ENCODE measurements around the gene TRIM67.
"Not testable (repeated sequence)": the region's sequence is repeated elsewhere in the genome, so short reads cannot be mapped to it uniquely, and the experiment has no call there.

Gene TRIM67

DNA sequence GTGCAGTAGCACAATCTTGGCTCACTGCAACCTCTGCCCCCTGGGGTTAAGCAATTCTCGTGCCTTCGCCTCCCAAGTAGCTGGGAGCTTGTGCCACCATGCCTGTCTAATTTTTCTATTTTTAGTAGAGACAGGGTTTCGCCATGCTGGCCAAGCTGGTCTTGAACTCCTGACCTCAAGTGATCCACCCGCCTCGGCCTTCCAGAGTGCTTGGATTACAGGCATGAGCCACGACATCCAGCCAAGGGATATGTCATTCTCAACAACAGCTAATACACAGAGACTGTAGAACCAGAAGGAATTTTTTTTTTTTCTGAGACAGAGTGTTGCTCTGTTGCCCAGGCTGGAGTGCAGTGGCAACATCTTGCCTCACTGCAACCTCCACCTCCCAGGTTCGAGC, 3.7 kb upstream of the TRIM67 start:
- not testable (repeated sequence) for DNase-seq (ENCODE audit: low read depth)

DNA sequence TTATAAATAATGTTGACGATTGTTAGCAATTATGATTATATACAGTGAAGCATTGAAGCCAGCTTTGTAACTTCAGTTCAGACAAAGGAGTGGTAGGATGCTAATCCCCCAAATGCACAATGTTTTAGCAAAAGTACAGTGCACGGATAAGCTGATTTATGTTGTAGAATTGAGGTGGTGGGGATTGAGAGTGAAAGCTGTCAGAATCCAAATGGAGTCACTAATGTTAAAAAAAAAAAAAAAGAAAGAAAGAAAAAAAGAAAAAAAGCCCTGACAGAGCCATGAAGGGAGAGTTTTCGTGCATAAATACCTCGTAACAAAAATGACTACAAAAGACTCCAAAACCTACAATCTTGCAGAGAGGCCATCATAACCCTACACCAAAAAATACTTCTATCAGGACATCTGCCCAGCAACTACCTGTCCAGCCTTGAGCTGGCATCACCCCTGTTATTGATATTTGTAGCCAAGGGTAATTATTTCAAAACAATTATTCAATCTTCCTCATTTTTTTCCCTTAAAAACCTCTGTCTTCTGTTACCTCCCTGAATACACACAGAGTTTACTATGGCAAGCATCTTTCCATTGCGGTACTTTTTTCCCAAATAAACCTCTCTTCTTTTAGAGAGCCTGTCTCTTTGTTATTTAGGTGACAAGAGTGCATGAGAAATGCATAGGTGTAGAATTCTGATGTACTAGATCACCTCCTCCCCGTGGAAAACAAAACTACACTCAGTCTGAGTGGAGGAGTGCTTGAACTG, 2.5 kb upstream of the TRIM67 start:
- no peak for DNase-seq (ENCODE audit: low read depth)

DNA sequence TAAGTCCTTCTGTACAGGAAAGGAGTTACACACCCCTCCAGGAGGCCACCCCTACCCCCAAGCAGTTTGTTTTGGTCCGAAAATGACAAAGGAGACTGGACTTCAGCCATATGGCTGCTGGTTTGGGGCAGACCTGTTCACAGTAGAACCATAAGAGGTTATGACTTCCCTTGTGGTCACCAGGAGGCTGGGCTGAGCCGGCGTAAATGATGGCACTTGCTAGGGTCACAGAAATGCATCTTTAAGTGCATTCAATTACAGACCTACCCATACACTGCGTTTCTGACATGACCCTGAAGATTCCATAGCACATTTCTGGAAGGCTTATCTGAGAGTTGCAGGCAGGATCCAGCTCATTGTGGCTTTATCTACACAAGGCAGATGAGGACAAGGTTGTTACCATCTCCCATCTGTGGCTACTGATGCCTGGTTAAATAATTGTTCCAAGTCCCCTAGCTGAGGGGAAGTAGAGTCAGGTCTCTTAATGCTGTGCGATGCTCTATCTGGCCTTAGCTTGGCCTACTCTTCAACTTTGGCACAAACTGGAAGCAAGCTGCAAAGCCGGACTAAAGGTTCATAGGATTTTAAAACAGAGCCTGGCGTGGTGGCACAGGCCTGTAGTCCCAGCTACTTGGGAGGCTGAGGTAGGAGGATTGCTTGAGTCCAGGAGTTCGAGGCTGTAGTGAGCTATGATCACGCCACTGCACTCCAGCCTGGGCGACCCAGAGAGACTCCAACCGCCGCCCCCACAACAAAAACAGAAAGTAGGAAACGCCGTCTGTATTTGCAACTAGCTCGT, 1.7 kb upstream of the TRIM67 start:
- DNase-seq (ENCODE audit: low read depth) = no peak

DNA sequence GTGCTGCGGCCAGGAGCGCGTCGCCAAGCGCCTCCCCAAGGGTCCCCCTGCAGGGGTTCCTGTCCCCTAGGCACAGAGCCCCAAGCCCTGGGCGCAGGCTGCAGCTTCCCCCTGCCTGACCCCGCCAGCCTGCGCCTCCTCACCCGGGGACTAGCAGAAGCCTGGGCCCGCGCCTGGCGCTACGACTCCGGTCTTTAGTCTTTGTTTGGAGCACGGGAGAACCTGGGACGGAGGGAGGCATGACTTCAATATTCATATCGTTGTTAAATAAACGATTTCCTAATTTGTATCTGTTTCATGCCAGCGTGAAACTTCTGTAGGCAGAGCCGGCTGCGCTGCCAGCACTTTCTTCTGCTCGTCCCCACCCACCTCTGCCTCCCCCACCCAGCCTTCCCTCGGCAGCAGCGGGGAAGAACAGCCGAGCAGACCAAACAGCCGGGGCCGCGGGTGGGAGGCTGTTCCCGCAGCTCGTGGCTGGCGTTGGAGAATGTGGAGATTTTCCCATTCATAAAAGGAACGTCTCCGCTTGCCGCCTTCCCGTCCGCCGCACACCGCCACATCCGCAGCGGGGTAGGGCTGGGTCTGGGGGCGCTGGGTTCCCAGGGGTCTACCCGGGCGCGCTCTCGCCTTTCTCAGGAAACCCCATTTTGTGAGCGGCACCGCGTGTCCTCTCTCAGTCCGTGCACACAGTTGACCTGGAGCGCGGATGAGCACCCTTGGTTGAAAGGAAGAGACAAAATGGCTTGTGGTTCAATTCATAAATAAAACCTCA, 777 bp upstream of the TRIM67 start:
- DNase-seq (ENCODE audit: low read depth) = no peak

DNA sequence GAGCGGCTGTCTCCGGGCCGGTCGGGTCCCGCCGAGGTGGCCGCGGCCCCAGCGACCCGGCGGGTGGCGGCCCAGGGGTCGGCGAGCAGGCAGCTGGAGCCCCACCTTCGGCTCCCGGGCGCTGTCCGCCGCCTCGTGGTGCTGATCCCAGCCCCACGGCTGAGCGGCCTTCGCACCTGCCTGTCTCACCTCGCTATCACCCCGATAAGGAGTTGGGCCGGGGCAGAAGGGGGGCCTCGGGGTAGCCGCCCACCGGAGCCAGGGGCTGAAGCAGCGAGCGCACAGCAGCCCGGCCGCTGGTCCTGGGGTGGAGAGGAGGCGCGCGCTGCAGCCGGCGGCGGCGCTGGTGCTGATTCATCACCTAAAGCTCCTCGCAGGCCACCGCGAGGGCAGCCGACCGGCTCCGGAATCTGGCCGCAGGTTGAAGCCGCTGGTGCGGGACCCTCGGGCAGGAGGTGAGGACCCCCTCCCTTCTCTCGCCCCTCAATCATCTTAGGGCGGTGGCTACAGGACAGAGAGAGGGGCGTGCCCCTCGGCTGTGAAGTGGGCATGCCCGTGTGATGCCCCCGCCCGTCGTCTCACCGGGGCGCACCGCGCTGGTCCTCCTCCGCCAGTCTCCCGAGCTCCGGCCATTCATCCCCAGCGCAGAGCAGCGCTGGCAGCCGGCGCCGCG, 575 bp downstream of the TRIM67 start:
- peak; percentile 18 for DNase-seq (ENCODE audit: low read depth)

- no peak for DNase-seq (ENCODE audit: low read depth)
These were observed 1.3 kb downstream of the TRIM67 start for GRCh38 chr1:231162970-231163829.

DNA sequence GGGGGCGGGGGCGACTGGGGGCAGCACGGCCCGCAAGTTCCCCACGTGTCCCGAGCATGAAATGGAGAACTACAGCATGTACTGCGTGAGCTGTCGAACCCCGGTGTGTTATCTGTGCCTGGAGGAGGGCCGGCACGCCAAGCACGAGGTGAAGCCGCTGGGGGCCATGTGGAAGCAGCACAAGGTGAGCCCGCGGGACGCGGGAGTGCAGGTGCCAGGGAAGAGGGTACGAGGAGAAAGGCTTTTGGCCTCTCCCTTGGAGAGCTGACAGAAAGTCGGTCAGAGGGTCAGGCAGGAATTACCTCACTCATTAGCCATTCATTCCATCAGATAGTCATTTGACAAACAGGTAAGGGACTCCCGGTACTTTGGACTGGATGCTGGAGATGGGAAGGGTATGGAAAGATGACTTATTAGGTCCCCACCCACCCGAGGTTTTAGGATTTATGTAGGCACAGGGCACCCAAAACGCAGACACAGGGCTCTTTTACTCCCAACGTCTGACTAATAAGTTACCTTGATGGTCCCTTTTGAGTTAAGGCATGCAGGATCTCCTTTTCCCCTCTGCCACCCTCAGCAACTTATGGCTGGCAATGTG, 2.1 kb downstream of the TRIM67 start:
- DNase-seq (ENCODE audit: low read depth) = no peak

- peak; percentile 52 for DNase-seq (ENCODE audit: low read depth)
These were observed 3.5 kb downstream of the TRIM67 start for GRCh38 chr1:231165371-231165770.

DNA sequence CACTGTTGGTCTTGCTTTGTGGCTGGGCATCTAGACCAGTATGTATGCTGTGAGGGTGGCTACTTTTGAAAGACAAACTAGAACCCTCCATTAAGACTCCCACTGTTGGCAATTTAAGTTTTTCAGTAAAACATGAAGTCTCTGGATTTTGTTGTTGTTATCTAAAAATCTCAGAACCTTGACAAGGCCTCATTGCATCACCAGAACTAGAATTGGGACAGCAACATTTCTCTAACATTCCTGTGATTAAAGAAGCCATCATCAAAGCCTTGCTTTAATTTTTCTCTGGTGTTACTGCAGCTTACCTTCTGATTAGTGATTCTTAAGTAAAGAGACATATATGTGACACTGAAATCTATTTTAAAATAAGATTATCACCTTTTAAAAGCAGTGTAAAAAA, 4.5 kb downstream of the TRIM67 start:
- DNase-seq (ENCODE audit: low read depth) = no peak

GRCh38 chr1:231170875-231171274, 9.0 kb downstream of the TRIM67 start:
- DNase-seq (ENCODE audit: low read depth) = no peak

GRCh38 chr1:231171623-231172197, 9.9 kb downstream of the TRIM67 start:
- peak; percentile 12 for DNase-seq (ENCODE audit: low read depth)

GRCh38 chr1:231172411-231172810, 10.6 kb downstream of the TRIM67 start:
- DNase-seq (ENCODE audit: low read depth) = no peak

DNA sequence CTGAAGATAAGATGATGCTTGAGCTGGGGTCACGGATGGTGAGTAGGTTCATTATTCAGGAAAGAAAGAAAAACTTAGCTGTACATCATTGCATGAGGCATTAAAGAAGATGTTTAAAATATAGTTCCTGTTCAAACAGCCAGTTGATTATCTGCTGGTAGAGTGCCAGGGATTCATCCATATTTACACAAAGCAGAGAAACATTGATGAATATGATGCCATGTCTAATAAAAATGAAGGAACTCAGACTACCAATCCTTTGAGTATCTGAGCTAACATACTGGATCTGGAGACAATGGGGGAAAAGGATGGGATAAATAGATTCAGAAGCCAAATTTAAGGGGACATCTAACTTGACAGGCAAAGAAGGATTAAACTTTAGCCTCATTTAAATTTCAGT, 14.6 kb downstream of the TRIM67 start:
- no peak for DNase-seq (ENCODE audit: low read depth)

DNA sequence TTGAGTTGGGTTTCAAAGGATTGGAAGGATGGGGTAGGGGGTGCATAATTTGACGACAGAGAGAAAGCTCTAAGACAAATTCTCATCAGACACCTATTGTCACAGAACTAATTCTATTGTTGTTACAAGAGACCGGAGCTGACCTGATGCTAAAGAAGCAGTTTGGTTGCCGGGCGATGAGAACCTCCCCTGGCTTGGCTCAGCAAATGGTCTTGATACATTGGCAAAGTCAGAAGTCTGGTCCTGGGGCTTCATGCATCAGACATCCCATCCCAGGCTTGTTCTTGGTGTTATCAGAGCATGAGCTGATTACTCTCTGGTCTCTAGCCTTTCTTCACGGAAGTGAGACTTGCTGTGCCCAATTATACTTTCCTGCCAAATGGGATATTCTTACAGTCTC, 15.4 kb downstream of the TRIM67 start:
- no peak for DNase-seq (ENCODE audit: low read depth)

DNA sequence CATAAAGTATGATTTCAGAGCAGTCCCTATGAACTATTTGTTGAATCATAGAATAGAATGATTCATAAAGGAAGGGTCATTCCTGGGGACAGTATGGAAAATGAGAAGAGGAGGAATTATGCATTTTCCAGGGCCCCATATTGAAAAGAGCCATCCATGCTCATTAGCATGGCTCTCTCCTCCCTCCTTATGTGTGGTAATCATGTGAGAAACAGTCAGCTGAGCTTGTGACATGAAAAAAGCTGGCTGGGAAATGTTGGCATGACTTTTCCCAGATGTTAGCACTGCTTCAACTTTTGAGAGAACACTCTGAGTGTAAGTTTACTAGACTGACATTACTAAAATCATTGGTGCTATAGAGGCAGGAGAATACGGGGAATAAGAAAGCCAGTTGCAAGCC, 16.1 kb downstream of the TRIM67 start:
- no peak for DNase-seq (ENCODE audit: low read depth)

DNA sequence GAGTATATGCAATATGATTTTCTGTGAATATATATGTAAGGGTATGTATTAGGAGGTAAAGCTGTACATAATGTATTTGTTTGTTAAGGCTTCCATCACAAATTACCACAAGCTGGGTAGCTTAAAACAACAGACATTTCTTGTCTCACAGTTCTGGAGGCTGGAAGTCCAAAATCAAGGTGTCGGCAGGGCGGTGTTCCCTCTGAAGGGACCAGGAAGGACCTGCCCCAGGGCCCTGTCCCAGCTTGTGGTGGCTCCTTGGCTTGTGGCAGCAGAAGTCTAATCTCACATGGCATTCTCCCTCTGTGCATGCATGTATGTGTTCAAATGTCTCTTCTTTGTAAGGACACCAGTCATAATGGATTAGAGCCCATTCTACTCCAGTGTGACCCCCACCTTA, 17.1 kb downstream of the TRIM67 start:
- no peak for DNase-seq (ENCODE audit: low read depth)

- no peak for DNase-seq (ENCODE audit: low read depth)
These were observed 18.2 kb downstream of the TRIM67 start for GRCh38 chr1:231180034-231180433.

DNA sequence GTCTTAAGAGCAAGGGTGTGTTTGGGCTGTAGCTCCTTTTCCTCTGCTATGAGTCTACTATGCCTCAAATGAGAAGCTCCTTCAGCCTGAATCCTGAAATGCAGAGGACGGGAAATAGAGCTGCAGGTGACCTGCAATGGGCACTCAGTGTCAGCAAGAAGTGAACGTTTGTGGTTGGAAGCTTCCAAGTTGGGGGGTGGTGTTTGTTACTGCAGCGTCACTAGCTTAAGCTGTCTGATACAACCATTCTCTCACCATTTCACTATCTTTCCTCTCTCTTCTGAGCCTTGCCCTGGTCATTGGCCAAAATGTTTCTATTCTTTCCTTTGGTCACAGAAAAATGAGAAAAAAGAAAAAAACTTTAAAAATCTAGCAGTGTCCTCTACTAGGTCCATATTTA, 19.4 kb downstream of the TRIM67 start:
- DNase-seq (ENCODE audit: low read depth) = no peak

GRCh38 chr1:231182317-231182716, 20.5 kb downstream of the TRIM67 start:
- no peak for DNase-seq (ENCODE audit: low read depth)

All from amniotic epithelial cell (primary cell).